Osteoblast (primary cell): ENCODE data around the gene GRAMD1B. TPM values are rescaled to one million over a fixed set of nuclear protein-coding genes. Genes with fewer than 3 reads are reported as not detected.

Experiments
- DNase-seq: peaks from one replicate; pipeline ENCODE4 v3.0.0; 2011; ENCODE audit warnings: low spot score, mixed read lengths; ENCODE audit not compliant: insufficient read length; ENCODE audit errors: missing footprints
- H2AFZ ChIP-seq: 2 replicates; pipeline ENCODE4 v1.6.0; 2011; ENCODE audit warnings: mild to moderate bottlenecking, low read length
- H3K27ac ChIP-seq: 2 replicates; pipeline ENCODE4 v1.5.1; 2011; ENCODE audit warnings: mild to moderate bottlenecking, low read depth, low read length, moderate library complexity
- H3K27me3 ChIP-seq: 2 replicates; pipeline ENCODE4 v1.6.0; 2012; ENCODE audit warnings: mild to moderate bottlenecking, control low read depth, inconsistent platforms, low read length, moderate library complexity; ENCODE audit not compliant: insufficient read depth
- H3K36me3 ChIP-seq: 2 replicates; pipeline ENCODE4 v1.5.1; 2011; ENCODE audit warnings: mild to moderate bottlenecking, low read length, control low read depth, moderate library complexity; ENCODE audit not compliant: insufficient read depth
- H3K4me1 ChIP-seq: 2 replicates; pipeline ENCODE4 v1.5.1; 2011; ENCODE audit warnings: mild to moderate bottlenecking, low read length, control low read depth, moderate library complexity; ENCODE audit not compliant: insufficient read depth
- H3K4me2 ChIP-seq: 2 replicates; pipeline ENCODE4 v1.6.0; 2011; ENCODE audit warnings: mild to moderate bottlenecking, low read length; ENCODE audit not compliant: insufficient read depth
- H3K4me3 ChIP-seq: fragments of 200-600 bp; sonication (generic); 3 replicates; pipeline ENCODE4 v1.5.1; 2012; ENCODE audit warnings: mild to moderate bottlenecking, low read length, inconsistent platforms; ENCODE audit not compliant: insufficient read depth
- H3K79me2 ChIP-seq: 2 replicates; pipeline ENCODE4 v1.6.0; 2012; ENCODE audit warnings: mild to moderate bottlenecking, low read length, control low read depth, inconsistent platforms; ENCODE audit not compliant: insufficient read depth
- H3K9me3 ChIP-seq: 2 replicates; pipeline ENCODE4 v1.5.1; 2011; ENCODE audit warnings: low read depth, low read length, control low read depth
- H4K20me1 ChIP-seq: 2 replicates; pipeline ENCODE4 v1.6.0; 2012; ENCODE audit warnings: mild to moderate bottlenecking, low read length, control low read depth; ENCODE audit not compliant: insufficient read depth
- total RNA-seq: library from RNA; depleted of rRNA; stranded (reverse); fragments of >200 nt; gene quantifications from 2 replicates; pipeline ENCODE4 v1.2.3, GENCODE V29; 2012
- TF ChIP-seq, protein P1 (sequence below): IDR thresholded peaks from 2 replicates; pipeline ENCODE4 v1.5.1; 2011; ENCODE audit warnings: mild to moderate bottlenecking, low read depth, low read length, moderate library complexity; ENCODE audit errors: extremely low read depth

The GRAMD1B gene
- total RNA-seq, 1 donor, result 15.2 TPM

DNA sequence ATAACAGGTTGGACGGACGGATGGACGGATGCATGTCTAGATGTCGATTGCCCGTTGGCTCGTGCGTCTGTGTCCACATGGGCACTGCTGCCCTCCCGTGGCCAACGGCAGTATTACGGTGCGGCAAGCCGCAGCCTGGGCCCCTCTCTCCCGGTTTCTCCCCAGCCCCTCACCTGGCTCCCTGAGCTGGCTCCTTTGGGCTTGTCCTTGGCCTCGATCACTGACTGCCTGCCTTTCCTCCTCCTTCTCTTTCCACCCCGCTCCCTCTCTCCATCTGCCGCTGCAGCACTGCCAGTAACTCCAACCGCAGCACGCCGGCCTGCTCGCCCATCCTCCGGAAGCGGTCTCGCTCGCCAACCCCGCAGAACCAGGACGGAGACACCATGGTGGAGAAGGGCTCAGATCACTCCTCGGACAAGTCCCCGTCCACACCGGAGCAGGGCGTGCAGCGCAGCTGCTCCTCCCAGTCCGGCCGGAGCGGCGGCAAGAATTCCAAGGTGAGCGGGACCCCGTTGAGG is 147.1 kb downstream of the GRAMD1B start:
- H3K9me3 ChIP-seq, result no peaks in the 10 kb centered on the region
- H3K36me3 ChIP-seq, result peaks cover 3% of the 10 kb centered on the region
- TF ChIP-seq, protein P1, sequence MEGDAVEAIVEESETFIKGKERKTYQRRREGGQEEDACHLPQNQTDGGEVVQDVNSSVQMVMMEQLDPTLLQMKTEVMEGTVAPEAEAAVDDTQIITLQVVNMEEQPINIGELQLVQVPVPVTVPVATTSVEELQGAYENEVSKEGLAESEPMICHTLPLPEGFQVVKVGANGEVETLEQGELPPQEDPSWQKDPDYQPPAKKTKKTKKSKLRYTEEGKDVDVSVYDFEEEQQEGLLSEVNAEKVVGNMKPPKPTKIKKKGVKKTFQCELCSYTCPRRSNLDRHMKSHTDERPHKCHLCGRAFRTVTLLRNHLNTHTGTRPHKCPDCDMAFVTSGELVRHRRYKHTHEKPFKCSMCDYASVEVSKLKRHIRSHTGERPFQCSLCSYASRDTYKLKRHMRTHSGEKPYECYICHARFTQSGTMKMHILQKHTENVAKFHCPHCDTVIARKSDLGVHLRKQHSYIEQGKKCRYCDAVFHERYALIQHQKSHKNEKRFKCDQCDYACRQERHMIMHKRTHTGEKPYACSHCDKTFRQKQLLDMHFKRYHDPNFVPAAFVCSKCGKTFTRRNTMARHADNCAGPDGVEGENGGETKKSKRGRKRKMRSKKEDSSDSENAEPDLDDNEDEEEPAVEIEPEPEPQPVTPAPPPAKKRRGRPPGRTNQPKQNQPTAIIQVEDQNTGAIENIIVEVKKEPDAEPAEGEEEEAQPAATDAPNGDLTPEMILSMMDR, result peak; percentile 86
- H3K4me3 ChIP-seq, result peak overlapping the region; percentile 57
- H2AFZ ChIP-seq, result peak overlapping the region; percentile 65
- no peak overlapping the region for H3K27ac ChIP-seq
- no peaks in the 10 kb centered on the region for H3K27me3 ChIP-seq
- peaks cover 51% of the 10 kb centered on the region for H4K20me1 ChIP-seq
- peaks cover 25% of the 10 kb centered on the region for H3K79me2 ChIP-seq
- H3K4me2 ChIP-seq, result peak overlapping the region; percentile 59
- peak; percentile 97 for DNase-seq
- H3K4me1 ChIP-seq, result peaks cover 9% of the 10 kb centered on the region

GRCh38 chr11:123578778-123579481 is 148.9 kb downstream of the GRAMD1B start:
- H3K4me1 ChIP-seq, result peaks cover 9% of the 10 kb centered on the region
- TF ChIP-seq, protein P1, result no peak
- DNase-seq, result peak; percentile 48

DNA sequence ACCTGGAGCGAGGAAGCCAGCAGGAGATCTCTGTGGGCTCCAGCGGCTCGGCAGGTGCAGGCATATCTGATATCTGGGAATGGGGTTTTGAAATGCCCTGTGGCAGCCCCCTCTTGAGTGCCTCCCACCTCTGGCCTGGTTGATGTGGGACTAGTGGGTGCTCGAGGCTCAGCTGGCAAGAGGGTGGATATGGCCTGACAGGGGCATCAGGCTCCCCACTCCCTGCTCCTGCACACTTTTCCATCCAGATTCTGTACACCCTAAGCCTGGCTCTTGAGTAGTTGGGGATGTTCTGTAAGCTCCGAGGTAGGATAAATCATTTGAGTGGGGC is 149.4 kb downstream of the GRAMD1B start:
- Histone ChIP-seq H4K20me1 (peaks cover 54% of the 10 kb centered on the region), H3K9me3 (no peaks in the 10 kb centered on the region), H3K27me3 (no peaks in the 10 kb centered on the region), H3K4me1 (peaks cover 9% of the 10 kb centered on the region), H3K36me3 (peaks cover 3% of the 10 kb centered on the region), H3K27ac (no peak overlapping the region), H3K4me3 (no peak overlapping the region), H2AFZ (no peak overlapping the region), H3K4me2 (no peak overlapping the region), H3K79me2 (peaks cover 12% of the 10 kb centered on the region)
- TF ChIP-seq, protein P1, result no peak
- DNase-seq, result peak; percentile 68

More at GRCh38 chr11:123578778-123579481, 148.9 kb downstream of the GRAMD1B start:
- H3K36me3 ChIP-seq, result peaks cover 3% of the 10 kb centered on the region
- no peaks in the 10 kb centered on the region for H3K9me3 ChIP-seq
- peaks cover 54% of the 10 kb centered on the region for H4K20me1 ChIP-seq
- H3K4me3 ChIP-seq, result no peak overlapping the region
- H3K4me2 ChIP-seq, result no peak overlapping the region
- no peak overlapping the region for H2AFZ ChIP-seq
- H3K79me2 ChIP-seq, result peaks cover 17% of the 10 kb centered on the region
- H3K27me3 ChIP-seq, result no peaks in the 10 kb centered on the region
- no peak overlapping the region for H3K27ac ChIP-seq

- Histone ChIP-seq H3K36me3 (peaks cover 3% of the 10 kb centered on the region), H3K4me2 (no peak overlapping the region), H2AFZ (no peak overlapping the region), H3K27ac (no peak overlapping the region), H3K4me1 (peaks cover 9% of the 10 kb centered on the region), H3K9me3 (no peaks in the 10 kb centered on the region), H3K4me3 (no peak overlapping the region), H4K20me1 (peaks cover 56% of the 10 kb centered on the region), H3K79me2 (peaks cover 6% of the 10 kb centered on the region), H3K27me3 (no peaks in the 10 kb centered on the region)
- TF ChIP-seq, protein P1, result no peak
- DNase-seq, result peak; percentile 64
These were observed 150.1 kb downstream of the GRAMD1B start for GRCh38 chr11:123580137-123580536.
